Measurements from ENCODE around the gene PTPN13.

The PTPN13 gene

GRCh38 chr4:86660401-86660800 lies 66.3 kb downstream of the PTPN13 start:
- H3K36me3 ChIP-seq (ENCODE audit: low read depth): no peaks in the 10 kb centered on the region; the same call in 1 of the 2 replicates
- no peak for TF ChIP-seq CTCF (IDR thresholded peaks at IDR 0.05; ENCODE audit: poor library complexity, severe bottlenecking)
- H3K4me1 ChIP-seq (ENCODE audit: insufficient read depth, poor library complexity, severe bottlenecking): peaks cover 24% of the 10 kb centered on the region
- DNase-seq (ENCODE audit: low spot score) (no peak), ATAC-seq (ENCODE audit: low read depth) (peak; percentile 36; the same call in 1 of the 3 replicates)
- no peak overlapping the region for H3K4me3 ChIP-seq (ENCODE audit: severe bottlenecking)
- H3K9me3 ChIP-seq (ENCODE audit: severe bottlenecking): no peaks in the 10 kb centered on the region
- no peaks in the 10 kb centered on the region for H3K27me3 ChIP-seq (ENCODE audit: insufficient read depth, poor library complexity, severe bottlenecking)
- peak overlapping the region; percentile 52 for H3K27ac ChIP-seq (ENCODE audit: poor library complexity, severe bottlenecking)

- Histone ChIP-seq H3K4me1 (ENCODE audit: insufficient read depth, poor library complexity, severe bottlenecking) (peaks cover 24% of the 10 kb centered on the region), H3K36me3 (ENCODE audit: low read depth) (no peaks in the 10 kb centered on the region; the same call in 1 of the 2 replicates), H3K27me3 (ENCODE audit: insufficient read depth, poor library complexity, severe bottlenecking) (no peaks in the 10 kb centered on the region), H3K9me3 (ENCODE audit: severe bottlenecking) (no peaks in the 10 kb centered on the region), H3K27ac (ENCODE audit: poor library complexity, severe bottlenecking) (peak overlapping the region; percentile 52), H3K4me3 (ENCODE audit: severe bottlenecking) (no peak overlapping the region)
- ATAC-seq (ENCODE audit: low read depth) (peak; percentile 61), DNase-seq (ENCODE audit: low spot score) (no peak)
- no peak for TF ChIP-seq CTCF (IDR thresholded peaks at IDR 0.05; ENCODE audit: poor library complexity, severe bottlenecking)
Observed at GRCh38 chr4:86661006-86661405, 66.9 kb downstream of the PTPN13 start.

- peaks cover 24% of the 10 kb centered on the region for H3K4me1 ChIP-seq (ENCODE audit: insufficient read depth, poor library complexity, severe bottlenecking)
- no peak for DNase-seq (ENCODE audit: low spot score)
- no peaks in the 10 kb centered on the region; the same call in 1 of the 2 replicates for H3K36me3 ChIP-seq (ENCODE audit: low read depth)
- no peaks in the 10 kb centered on the region for H3K9me3 ChIP-seq (ENCODE audit: severe bottlenecking)
- no peaks in the 10 kb centered on the region for H3K27me3 ChIP-seq (ENCODE audit: insufficient read depth, poor library complexity, severe bottlenecking)
- peak; percentile 56; the same call in 1 of the 3 replicates for ATAC-seq (ENCODE audit: low read depth)
- TF ChIP-seq CTCF (IDR thresholded peaks at IDR 0.05; ENCODE audit: poor library complexity, severe bottlenecking): no peak
- peak overlapping the region; percentile 52 for H3K27ac ChIP-seq (ENCODE audit: poor library complexity, severe bottlenecking)
- H3K4me3 ChIP-seq (ENCODE audit: severe bottlenecking): no peak overlapping the region
Observed at GRCh38 chr4:86661418-86661817, 67.3 kb downstream of the PTPN13 start.

- TF ChIP-seq CTCF (IDR thresholded peaks at IDR 0.05; ENCODE audit: poor library complexity, severe bottlenecking): no peak
- Histone ChIP-seq H3K27me3 (ENCODE audit: insufficient read depth, poor library complexity, severe bottlenecking) (no peaks in the 10 kb centered on the region), H3K27ac (ENCODE audit: poor library complexity, severe bottlenecking) (no peak overlapping the region), H3K36me3 (ENCODE audit: low read depth) (no peaks in the 10 kb centered on the region; the same call in 1 of the 2 replicates), H3K4me3 (ENCODE audit: severe bottlenecking) (no peak overlapping the region), H3K9me3 (ENCODE audit: severe bottlenecking) (no peaks in the 10 kb centered on the region), H3K4me1 (ENCODE audit: insufficient read depth, poor library complexity, severe bottlenecking) (peaks cover 19% of the 10 kb centered on the region)
- ATAC-seq (ENCODE audit: low read depth): no peak
- no peak for DNase-seq (ENCODE audit: low spot score)
Observed at GRCh38 chr4:86664959-86665358, 70.8 kb downstream of the PTPN13 start.

GRCh38 chr4:86670298-86670697 lies 76.2 kb downstream of the PTPN13 start:
- no peaks in the 10 kb centered on the region for H3K27me3 ChIP-seq (ENCODE audit: insufficient read depth, poor library complexity, severe bottlenecking)
- DNase-seq (ENCODE audit: low spot score) (no peak), ATAC-seq (ENCODE audit: low read depth) (no peak)
- H3K36me3 ChIP-seq (ENCODE audit: low read depth): peaks cover 12% of the 10 kb centered on the region; the same call in 1 of the 2 replicates
- peak overlapping the region; percentile 33 for H3K27ac ChIP-seq (ENCODE audit: poor library complexity, severe bottlenecking)
- H3K9me3 ChIP-seq (ENCODE audit: severe bottlenecking): no peaks in the 10 kb centered on the region
- TF ChIP-seq CTCF (IDR thresholded peaks at IDR 0.05; ENCODE audit: poor library complexity, severe bottlenecking): no peak
- H3K4me1 ChIP-seq (ENCODE audit: insufficient read depth, poor library complexity, severe bottlenecking): peaks cover 18% of the 10 kb centered on the region
- H3K4me3 ChIP-seq (ENCODE audit: severe bottlenecking): no peak overlapping the region

All from RWPE2 (cell line).